Measurements from ENCODE around the gene TIAM2.

Gene TIAM2

GRCh38 chr6:155055729-155056128 lies 60.6 kb downstream of the TIAM2 start:
- DNase-seq (ENCODE audit: low read depth in 4 of 4, low spot score in 1 of 4) = no peak

GRCh38 chr6:155056756-155057155 lies 61.6 kb downstream of the TIAM2 start:
- DNase-seq (ENCODE audit: low read depth in 4 of 4, low spot score in 1 of 4) = no peak

GRCh38 chr6:155061381-155061780 lies 66.3 kb downstream of the TIAM2 start:
- DNase-seq (ENCODE audit: low read depth in 4 of 4, low spot score in 1 of 4) = no peak

GRCh38 chr6:155062866-155063341 lies 67.8 kb downstream of the TIAM2 start:
- no peak for DNase-seq (ENCODE audit: low read depth in 4 of 4, low spot score in 1 of 4)

- DNase-seq (ENCODE audit: low read depth in 4 of 4, low spot score in 1 of 4) = no peak
Measured at GRCh38 chr6:155064303-155064702, 69.2 kb downstream of the TIAM2 start.

GRCh38 chr6:155066361-155066760 lies 71.2 kb downstream of the TIAM2 start:
- no peak for DNase-seq (ENCODE audit: low read depth in 4 of 4, low spot score in 1 of 4)

GRCh38 chr6:155066921-155067680 lies 72.0 kb downstream of the TIAM2 start:
- no peak for DNase-seq (ENCODE audit: low read depth in 4 of 4, low spot score in 1 of 4)

- DNase-seq (ENCODE audit: low read depth in 4 of 4, low spot score in 1 of 4) = no peak
Measured at GRCh38 chr6:155067956-155068615, 73.0 kb downstream of the TIAM2 start.

GRCh38 chr6:155069543-155069942 lies 74.4 kb downstream of the TIAM2 start:
- DNase-seq (ENCODE audit: low read depth in 4 of 4, low spot score in 1 of 4) = no peak

GRCh38 chr6:155075930-155076695 lies 81.0 kb downstream of the TIAM2 start:
- no peak for DNase-seq (ENCODE audit: low read depth in 4 of 4, low spot score in 1 of 4)

- DNase-seq (ENCODE audit: low read depth in 4 of 4, low spot score in 1 of 4) = no peak
Measured at GRCh38 chr6:155077331-155077730, 82.2 kb downstream of the TIAM2 start.

GRCh38 chr6:155077784-155078183 lies 82.7 kb downstream of the TIAM2 start:
- DNase-seq (ENCODE audit: low read depth in 4 of 4, low spot score in 1 of 4) = no peak

GRCh38 chr6:155078331-155078745 lies 83.2 kb downstream of the TIAM2 start:
- no peak for DNase-seq (ENCODE audit: low read depth in 4 of 4, low spot score in 1 of 4)

GRCh38 chr6:155079985-155080452 lies 84.9 kb downstream of the TIAM2 start:
- DNase-seq (ENCODE audit: low read depth in 4 of 4, low spot score in 1 of 4) = no peak

GRCh38 chr6:155080881-155081845 lies 86.0 kb downstream of the TIAM2 start:
- no peak for DNase-seq (ENCODE audit: low read depth in 4 of 4, low spot score in 1 of 4)

GRCh38 chr6:155084431-155085123 lies 89.5 kb downstream of the TIAM2 start:
- no peak for DNase-seq (ENCODE audit: low read depth in 4 of 4, low spot score in 1 of 4)

- DNase-seq (ENCODE audit: low read depth in 4 of 4, low spot score in 1 of 4) = no peak
Measured at GRCh38 chr6:155085582-155086257, 90.6 kb downstream of the TIAM2 start.

GRCh38 chr6:155088856-155089255 lies 93.7 kb downstream of the TIAM2 start:
- DNase-seq (ENCODE audit: low read depth in 4 of 4, low spot score in 1 of 4) = no peak

- DNase-seq (ENCODE audit: low read depth in 4 of 4, low spot score in 1 of 4) = no peak
Measured at GRCh38 chr6:155089746-155090145, 94.6 kb downstream of the TIAM2 start.

All from stimulated activated CD4-positive, alpha-beta T cell treated with anti-CD3 and anti-CD28 coated beads, Interleukin-1b, Interleukin-23, amount 100 ng/mL, for 24 hours (primary cell).